AG10803 (cell line): ENCODE measurements around the gene FBXO40.

Experiments
- DNase-seq: peaks from one replicate; pipeline ENCODE4 v3.0.0; 2010; ENCODE audit warnings: low read depth
- H3K4me3 ChIP-seq: 2 replicates; pipeline ENCODE4 v1.5.1; 2011; ENCODE audit warnings: mild to moderate bottlenecking, low read length, control low read depth
- TF ChIP-seq, protein P1 (sequence below): conservative IDR thresholded peaks from 2 replicates; pipeline ENCODE4 v1.5.1; 2011; ENCODE audit warnings: mild to moderate bottlenecking, low read length, control low read depth, inconsistent platforms

Gene FBXO40

GRCh38 chr3:121663171-121663847 is 70.1 kb downstream of the FBXO40 start:
- DNase-seq: peak; percentile 4
- TF ChIP-seq, protein P1, sequence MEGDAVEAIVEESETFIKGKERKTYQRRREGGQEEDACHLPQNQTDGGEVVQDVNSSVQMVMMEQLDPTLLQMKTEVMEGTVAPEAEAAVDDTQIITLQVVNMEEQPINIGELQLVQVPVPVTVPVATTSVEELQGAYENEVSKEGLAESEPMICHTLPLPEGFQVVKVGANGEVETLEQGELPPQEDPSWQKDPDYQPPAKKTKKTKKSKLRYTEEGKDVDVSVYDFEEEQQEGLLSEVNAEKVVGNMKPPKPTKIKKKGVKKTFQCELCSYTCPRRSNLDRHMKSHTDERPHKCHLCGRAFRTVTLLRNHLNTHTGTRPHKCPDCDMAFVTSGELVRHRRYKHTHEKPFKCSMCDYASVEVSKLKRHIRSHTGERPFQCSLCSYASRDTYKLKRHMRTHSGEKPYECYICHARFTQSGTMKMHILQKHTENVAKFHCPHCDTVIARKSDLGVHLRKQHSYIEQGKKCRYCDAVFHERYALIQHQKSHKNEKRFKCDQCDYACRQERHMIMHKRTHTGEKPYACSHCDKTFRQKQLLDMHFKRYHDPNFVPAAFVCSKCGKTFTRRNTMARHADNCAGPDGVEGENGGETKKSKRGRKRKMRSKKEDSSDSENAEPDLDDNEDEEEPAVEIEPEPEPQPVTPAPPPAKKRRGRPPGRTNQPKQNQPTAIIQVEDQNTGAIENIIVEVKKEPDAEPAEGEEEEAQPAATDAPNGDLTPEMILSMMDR: no peak
- no peak overlapping the region for H3K4me3 ChIP-seq

GRCh38 chr3:121665488-121665887 is 72.3 kb downstream of the FBXO40 start:
- H3K4me3 ChIP-seq: no peak overlapping the region
- TF ChIP-seq, protein P1: no peak
- no peak for DNase-seq

DNA sequence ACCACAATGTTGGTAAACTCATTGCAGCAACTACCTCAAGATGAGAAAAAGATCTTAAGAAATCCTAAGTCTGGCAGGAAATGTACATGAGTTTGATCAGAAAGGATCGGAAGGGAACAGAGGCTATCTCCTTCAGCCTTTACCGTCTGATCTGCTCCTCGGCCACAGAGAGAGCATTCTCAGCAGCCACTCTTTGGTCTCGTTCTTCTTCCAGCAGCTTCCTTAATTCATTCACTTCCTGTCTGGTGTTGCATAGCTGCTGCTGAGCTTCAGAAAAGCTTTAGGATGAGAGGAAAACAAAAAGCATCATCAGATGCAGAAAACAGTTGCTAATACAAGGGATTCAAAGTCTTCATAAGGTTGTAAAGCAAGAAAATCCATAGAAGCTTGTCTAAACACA is 74.2 kb downstream of the FBXO40 start:
- no peak for DNase-seq
- TF ChIP-seq, protein P1: no peak
- no peak overlapping the region for H3K4me3 ChIP-seq

GRCh38 chr3:121670676-121671075 is 77.5 kb downstream of the FBXO40 start:
- no peak for DNase-seq
- TF ChIP-seq, protein P1: no peak
- H3K4me3 ChIP-seq: no peak overlapping the region

- no peak for DNase-seq
- TF ChIP-seq, protein P1: no peak
- no peak overlapping the region for H3K4me3 ChIP-seq
These were observed 84.0 kb downstream of the FBXO40 start for GRCh38 chr3:121677141-121677540.
